Measurements from ENCODE around the gene RHBDL1.
"Not testable (repeated sequence)": the region's sequence is repeated elsewhere in the genome, so short reads cannot be mapped to it uniquely, and the experiment has no call there.

RHBDL1 gene

DNA sequence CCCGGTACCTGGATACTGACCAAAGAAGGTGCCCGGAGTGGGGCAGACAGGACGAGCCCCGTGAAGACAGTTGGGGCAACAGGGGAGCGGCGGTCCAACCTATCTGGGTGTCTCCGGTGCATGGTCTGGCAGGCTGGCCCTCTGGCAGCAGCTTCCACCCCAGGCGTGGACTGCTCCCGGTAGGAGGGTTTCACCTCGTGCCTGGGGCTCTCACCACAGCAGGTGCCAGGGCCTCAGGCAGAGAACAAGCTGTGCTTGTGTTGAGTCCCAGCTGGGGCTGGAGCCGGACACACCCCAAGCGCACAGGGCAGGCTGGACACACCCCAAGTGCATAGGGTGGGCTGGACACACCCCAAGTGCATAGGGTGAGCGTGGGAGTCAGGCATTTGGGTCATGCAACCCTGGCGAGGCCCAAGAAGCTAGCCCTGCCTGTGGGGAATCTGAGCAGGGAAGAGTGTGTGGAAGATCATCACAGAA is 31.6 kb downstream of the RHBDL1 start:
- DNase-seq (ENCODE audit: low spot score), result no peak

- DNase-seq (ENCODE audit: low spot score), result no peak
Observed at GRCh38 chr16:708019-708418, 32.5 kb downstream of the RHBDL1 start.

- no peak for DNase-seq (ENCODE audit: low spot score)
Observed at GRCh38 chr16:708959-709358, 33.5 kb downstream of the RHBDL1 start.

DNA sequence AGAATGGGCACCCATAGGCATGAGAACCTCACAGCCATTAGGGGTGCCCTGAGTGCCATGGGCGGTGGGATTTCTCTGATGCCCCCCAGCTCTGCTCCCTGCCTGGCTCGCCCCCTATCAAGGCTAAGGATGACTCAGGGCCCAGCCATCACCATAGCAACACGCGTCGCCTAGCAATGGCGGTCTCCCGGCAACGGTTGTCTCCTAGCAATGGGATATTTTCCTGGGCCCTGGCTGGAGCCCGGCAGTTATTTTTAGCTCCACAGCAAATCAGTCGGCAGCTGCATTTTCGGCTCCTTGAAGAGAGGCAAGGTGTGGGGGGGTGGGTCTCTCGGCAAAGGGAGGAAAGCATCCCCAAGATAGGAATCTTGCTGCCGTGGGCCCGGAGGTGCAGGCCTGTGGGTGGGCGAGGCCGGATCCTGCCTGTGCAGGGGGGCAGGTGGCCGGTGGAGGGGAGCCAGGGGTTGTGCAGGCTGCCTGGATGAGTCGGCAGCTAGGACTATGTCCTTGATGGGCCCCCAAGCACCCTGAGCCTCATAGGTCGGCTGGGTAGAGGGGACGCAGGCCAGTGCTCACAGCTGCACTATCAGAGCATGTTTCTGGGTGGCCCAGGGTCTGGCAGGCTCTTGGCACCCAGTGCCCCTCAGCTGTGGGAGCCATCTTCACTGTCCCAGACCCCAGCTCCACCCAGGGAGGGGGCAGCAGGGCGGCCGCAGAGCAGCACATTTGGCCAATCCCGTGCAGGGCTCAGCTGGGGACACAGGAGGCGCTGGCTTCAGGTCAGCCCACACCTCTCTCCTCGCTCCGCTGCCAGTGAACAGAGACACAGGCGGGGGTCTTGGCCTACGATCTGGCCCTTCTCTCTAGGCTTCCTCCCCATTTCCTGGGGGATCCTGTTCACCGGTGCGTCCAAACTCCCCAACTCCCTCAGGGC is 34.4 kb downstream of the RHBDL1 start:
- no peak for DNase-seq (ENCODE audit: low spot score)

GRCh38 chr16:710500-711075 is 35.1 kb downstream of the RHBDL1 start:
- no peak for DNase-seq (ENCODE audit: low spot score)

DNA sequence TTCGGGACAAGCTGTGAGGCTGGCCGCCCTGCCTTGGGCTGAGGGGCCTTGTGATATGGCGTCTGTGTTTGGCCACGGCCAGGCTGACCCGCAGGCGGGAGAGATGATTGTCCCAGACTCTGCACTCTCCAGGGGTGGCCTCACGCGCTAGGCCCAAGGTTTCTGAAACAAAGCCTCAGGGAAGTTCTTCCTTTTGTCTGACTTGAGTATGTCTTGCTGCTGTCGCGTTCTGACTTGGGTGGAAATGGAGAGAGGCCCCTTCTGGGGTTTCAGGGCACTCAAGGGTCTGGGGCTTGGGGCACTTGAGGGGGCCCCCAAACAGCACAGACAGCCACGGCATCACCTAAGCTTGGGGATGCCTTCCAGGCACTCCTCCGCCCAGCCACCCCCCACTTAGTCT is 35.6 kb downstream of the RHBDL1 start:
- DNase-seq (ENCODE audit: low spot score), result no peak

GRCh38 chr16:711548-712320 is 36.3 kb downstream of the RHBDL1 start:
- peak; percentile 71 for DNase-seq (ENCODE audit: low spot score)

DNA sequence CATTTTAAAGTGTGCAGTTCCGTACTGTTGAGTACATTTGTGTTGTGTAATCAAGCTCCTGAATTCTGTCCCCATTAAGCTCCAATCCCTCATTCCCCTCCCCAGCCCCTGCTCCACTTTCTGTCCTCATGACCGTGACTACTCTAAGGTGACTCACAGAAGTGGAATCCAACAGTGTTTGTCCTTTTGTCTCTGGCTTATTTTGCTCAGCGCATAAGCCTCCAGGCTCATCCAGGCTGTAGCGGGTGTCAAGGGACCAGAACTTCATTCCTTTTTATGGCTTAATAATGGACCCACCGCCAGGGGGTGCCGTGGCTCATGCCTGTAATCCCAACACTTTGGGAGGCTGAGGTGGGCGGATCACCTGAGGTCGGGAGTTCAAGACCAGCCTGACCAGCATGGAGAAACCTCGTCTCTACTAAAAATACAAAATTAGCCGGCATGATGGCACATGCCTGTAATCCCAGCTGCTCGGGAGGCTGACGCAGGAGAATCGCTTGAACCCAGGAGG is 37.3 kb downstream of the RHBDL1 start:
- not testable (repeated sequence) for DNase-seq (ENCODE audit: low spot score)

- no peak for DNase-seq (ENCODE audit: low spot score)
Observed at GRCh38 chr16:714079-714478, 38.6 kb downstream of the RHBDL1 start.

DNA sequence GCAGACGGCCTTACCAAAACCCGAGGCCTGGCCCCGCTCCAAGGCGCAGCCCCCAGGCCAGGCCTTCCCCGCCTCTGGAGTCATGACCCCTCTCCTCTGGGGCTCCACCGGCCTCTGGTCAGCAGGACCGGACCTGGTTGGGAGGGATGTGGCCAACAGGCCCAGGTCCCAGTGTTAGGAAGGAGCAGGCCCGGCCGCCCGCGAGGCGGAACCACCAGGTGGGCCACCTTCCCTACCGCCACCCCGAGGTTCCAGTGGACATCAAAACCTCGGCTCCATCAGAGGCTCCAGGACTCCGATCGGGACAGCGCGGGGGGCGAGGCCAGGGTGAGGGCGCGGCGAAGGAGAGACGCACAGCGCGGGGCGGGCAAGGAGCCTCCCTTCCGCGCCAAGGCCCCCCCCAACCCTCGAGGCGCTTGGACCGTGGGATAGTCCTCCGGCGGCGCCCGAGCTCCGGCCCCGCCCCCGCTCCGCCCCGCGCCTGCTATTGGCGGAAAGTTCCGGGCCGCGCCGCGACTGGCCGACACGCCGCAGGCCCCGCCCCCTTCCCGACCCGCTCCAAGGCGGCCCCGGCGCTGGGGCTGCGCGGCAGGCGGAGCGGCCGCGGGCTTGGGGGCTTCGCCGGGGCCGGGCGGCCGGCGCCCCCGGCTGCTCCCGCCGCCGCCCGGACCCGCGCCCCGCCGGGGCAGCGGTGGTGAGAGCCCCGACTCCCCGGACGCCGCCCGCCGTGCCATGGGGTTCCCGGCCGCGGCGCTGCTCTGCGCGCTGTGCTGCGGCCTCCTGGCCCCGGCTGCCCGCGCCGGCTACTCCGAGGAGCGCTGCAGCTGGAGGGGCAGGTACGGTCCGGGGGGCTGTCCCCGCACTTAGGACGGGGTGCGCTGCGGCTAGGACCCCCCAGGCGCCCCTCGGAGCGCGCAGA is 39.3 kb downstream of the RHBDL1 start, which contains the start of gene METRN:
Gene METRN, plus strand, starts transcription at position 561 of the 919 bp plus-strand sequence. Its CDS starts 172 bp downstream, at position 733.
- DNase-seq (ENCODE audit: low spot score), result peak; percentile 70

DNA sequence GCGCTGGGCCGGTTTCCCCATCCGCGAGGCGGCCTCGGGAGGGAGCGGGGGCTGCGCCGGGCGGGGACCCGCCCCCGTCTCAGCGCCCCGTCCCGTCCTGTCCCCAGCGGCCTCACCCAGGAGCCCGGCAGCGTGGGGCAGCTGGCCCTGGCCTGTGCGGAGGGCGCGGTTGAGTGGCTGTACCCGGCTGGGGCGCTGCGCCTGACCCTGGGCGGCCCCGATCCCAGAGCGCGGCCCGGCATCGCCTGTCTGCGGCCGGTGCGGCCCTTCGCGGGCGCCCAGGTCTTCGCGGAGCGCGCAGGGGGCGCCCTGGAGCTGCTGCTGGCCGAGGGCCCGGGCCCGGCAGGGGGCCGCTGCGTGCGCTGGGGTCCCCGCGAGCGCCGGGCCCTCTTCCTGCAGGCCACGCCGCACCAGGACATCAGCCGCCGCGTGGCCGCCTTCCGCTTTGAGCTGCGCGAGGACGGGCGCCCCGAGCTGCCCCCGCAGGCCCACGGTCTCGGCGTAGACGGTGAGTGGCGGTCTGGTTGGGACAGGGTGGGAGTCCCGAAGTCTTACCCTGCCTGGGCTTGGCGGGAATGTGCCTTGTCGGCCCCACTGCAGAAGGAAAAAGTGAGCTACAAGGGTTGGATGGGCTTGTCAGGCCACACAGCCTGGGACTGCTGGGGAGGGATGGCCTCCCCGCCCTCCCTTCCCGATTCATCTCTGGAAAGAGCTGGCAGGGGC is 40.2 kb downstream of the RHBDL1 start:
- DNase-seq (ENCODE audit: low spot score), result no peak

- DNase-seq (ENCODE audit: low spot score), result no peak
Observed at GRCh38 chr16:716200-716568, 40.7 kb downstream of the RHBDL1 start.

DNA sequence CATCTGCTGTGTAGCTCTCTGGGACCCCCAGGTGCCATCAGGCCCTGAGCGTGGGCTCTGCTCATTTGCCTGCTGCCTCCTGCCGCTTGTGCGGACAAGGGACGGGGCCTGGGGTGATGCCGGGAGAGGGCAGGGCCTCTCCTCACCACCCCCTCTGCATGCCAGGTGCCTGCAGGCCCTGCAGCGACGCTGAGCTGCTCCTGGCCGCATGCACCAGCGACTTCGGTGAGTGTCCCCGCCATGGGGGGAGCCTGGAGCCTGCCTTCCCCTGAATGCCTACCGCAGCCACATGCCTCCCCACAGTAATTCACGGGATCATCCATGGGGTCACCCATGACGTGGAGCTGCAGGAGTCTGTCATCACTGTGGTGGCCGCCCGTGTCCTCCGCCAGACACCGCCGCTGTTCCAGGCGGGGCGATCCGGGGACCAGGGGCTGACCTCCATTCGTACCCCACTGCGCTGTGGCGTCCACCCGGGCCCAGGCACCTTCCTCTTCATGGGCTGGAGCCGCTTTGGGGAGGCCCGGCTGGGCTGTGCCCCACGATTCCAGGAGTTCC is 41.4 kb downstream of the RHBDL1 start:
- no peak for DNase-seq (ENCODE audit: low spot score)

GRCh38 chr16:717450-718245 is 42.2 kb downstream of the RHBDL1 start:
- no peak for DNase-seq (ENCODE audit: low spot score)

GRCh38 chr16:718389-718788 is 42.9 kb downstream of the RHBDL1 start:
- DNase-seq (ENCODE audit: low spot score), result no peak

DNA sequence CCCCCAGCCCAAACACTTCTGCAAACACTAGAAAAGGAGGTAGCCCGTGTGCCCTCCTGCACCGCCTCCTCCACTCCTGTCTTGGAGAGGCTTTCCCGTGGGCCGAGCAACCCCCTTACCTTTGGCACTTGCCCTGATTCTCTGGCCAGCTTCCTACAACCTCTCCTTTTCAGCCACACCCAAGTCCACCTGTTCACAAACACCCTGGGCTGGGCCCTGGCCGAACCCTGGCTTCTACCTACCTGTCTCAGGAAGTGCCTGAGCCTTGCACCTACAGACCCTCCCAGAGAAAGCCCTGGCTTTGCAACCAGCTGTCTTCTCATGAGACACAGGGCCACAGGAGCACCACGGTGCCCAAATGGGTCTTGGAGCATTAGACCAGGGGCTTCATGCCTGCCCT is 43.5 kb downstream of the RHBDL1 start:
- DNase-seq (ENCODE audit: low spot score), result no peak

GRCh38 chr16:719815-720446 is 44.5 kb downstream of the RHBDL1 start:
- DNase-seq (ENCODE audit: low spot score), result no peak

DNA sequence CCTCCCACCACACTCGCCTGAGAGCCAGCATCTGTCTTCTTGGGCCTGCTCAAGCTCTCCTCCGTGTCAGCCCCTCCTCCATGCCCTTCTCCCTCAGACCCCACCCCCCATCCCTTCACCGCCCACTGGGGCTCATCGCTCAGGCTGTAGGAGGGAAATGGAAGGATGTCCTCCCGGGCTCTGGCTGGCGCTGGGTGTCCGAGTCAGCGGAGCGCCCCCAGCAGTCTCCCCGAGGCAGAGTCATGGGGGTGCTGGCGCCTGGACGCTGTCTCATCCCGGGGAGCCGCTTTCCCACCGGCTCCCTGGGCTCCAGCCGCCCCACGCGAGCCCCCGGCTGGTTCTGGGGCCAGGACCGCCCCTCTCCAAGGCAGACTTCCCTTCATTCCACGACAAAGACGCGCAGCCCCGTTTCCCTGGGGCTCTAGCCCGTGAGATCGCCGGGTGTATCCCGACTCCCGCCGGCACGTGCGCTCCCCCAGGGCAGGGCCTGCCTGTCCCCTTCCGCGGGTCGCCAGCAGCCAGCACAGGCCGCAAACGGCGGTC is 45.0 kb downstream of the RHBDL1 start:
- no peak for DNase-seq (ENCODE audit: low spot score)

Measured in hematopoietic multipotent progenitor cell treated with erythropoietin and hydrocortisone succinate and interleukin-3 and kit ligand, for 17 days (in vitro differentiated cells).